ENCODE data around the gene MERTK. TPM values are rescaled to one million over a fixed set of nuclear protein-coding genes. Genes with fewer than 3 reads are reported as not detected.

Gene MERTK
- total and polyA plus RNA-seq, 2 donors from 2014 or later, result 9.2 to 32.2 TPM

DNA sequence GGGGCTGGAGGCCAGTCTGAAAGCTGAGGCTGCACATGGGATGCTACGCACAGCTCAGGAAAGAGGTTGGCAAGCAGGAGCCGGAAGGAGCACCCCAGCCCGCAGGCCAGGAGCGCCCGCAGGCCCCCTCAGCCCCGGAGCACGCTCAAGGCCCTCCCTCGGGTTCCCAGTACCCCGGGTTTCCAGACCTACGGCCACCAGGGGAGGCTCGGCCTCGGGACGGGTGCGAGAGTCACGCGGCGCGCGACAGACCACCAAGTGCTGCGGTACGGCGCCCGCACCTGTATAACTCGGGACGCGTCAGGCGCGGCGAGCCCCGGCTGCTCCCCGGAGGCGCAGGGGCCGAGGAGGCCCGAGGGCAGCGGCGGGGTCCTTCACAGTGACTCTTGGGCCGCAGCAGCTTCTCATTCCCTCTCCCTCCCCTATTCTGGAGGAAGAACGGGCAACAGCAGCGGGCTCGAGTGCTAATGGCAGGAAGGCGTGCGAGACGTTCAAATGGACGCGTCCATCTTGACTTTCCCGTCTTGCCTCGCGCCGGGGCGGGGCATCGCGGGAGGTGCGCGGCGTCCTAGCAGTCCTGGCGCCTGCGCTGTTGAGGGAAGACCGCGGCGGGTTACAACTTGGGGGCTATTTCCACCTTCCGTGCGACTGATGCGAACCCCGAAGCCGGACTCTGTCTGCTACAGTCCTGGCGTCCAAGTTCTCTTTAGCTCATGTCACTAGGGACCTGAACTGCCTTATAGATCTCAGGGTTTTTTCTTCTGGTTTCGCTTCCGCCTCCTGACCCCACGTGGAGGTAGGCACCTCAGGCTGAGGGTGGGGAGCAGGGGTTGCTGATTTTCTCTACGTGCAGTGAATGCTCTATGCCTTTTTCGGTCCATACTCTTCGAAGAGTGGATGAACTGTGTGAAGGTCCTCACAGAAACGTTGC is 14.5 kb upstream of the MERTK start, which contains the start of gene ANAPC1:
Gene ANAPC1, minus strand, starts transcription at position 533 of the 931 bp plus-strand sequence. CDS start 3,368 bp downstream, outside the sequence.
- peak within 1 kb of the TSS; percentile 87 to 93 (median 89) for H3K9ac ChIP-seq (ENCODE audit: low read length in 3 of 3)
- TF ChIP-seq, protein P1, sequence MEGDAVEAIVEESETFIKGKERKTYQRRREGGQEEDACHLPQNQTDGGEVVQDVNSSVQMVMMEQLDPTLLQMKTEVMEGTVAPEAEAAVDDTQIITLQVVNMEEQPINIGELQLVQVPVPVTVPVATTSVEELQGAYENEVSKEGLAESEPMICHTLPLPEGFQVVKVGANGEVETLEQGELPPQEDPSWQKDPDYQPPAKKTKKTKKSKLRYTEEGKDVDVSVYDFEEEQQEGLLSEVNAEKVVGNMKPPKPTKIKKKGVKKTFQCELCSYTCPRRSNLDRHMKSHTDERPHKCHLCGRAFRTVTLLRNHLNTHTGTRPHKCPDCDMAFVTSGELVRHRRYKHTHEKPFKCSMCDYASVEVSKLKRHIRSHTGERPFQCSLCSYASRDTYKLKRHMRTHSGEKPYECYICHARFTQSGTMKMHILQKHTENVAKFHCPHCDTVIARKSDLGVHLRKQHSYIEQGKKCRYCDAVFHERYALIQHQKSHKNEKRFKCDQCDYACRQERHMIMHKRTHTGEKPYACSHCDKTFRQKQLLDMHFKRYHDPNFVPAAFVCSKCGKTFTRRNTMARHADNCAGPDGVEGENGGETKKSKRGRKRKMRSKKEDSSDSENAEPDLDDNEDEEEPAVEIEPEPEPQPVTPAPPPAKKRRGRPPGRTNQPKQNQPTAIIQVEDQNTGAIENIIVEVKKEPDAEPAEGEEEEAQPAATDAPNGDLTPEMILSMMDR (IDR thresholded peaks at IDR 0.05; ENCODE audit: borderline replicate concordance, extremely low read depth, insufficient read depth), result peak; percentile 2
- no peaks in the 10 kb centered on the region for H3K36me3 ChIP-seq (ENCODE audit: control insufficient read depth in 2 of 3, insufficient read depth in 3 of 3, low read length in 3 of 3)
- no peak for FAIRE-seq
- peak; percentile 86 to 96 (median 93) for DNase-seq
- H3K27me3 ChIP-seq (ENCODE audit: control insufficient read depth, insufficient read depth, low read length), result no peaks in the 10 kb centered on the region
- H3K4me3 ChIP-seq (ENCODE audit: low read length in 3 of 3), result peak within 1 kb of the TSS; percentile 81 to 95 (median 90)
- H3K27ac ChIP-seq (ENCODE audit: low read depth in 2 of 2, low read length in 2 of 2), result peak within 1 kb of the TSS; percentile 61 to 64
- no peaks in the 10 kb centered on the region for H3K9me3 ChIP-seq (ENCODE audit: control insufficient read depth in 2 of 3, insufficient read depth in 1 of 3, low read length in 3 of 3)
- intact Hi-C loops (cut with DNase I), result no loop called here
- no peaks in the 10 kb centered on the region for H3K4me1 ChIP-seq (ENCODE audit: control insufficient read depth in 2 of 3, insufficient read depth in 2 of 3, low read depth in 1 of 3, low read length in 3 of 3)

DNA sequence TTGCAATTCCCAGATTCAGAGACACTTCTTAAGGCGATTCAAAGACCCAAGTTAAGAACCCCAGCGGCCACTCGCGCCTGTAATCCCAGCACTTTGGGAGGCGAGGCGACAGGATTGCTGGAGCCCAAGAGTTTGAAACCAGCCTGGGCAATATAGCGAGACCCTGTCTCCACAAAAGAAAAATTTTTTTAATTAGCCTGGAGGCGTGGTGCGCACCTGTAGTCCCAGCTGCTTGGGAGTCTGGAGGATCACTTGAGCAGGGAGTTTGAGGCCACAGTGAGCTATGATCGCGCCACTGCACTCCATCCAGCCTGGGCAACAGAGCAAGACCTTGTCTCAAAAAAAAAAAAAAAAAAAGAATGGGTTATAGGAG is 13.8 kb upstream of the MERTK start:
- no peaks in the 10 kb centered on the region for H3K4me1 ChIP-seq (ENCODE audit: control insufficient read depth in 2 of 3, insufficient read depth in 2 of 3, low read depth in 1 of 3, low read length in 3 of 3)
- no peak for DNase-seq
- H3K27ac ChIP-seq (ENCODE audit: low read depth in 2 of 2, low read length in 2 of 2), result peak overlapping the region; percentile 61 to 64
- peak overlapping the region; percentile 81 to 95 (median 90) for H3K4me3 ChIP-seq (ENCODE audit: low read length in 3 of 3)
- intact Hi-C loops (cut with DNase I), result no loop called here
- H3K36me3 ChIP-seq (ENCODE audit: control insufficient read depth in 2 of 3, insufficient read depth in 3 of 3, low read length in 3 of 3), result no peaks in the 10 kb centered on the region
- TF ChIP-seq, protein P1 (IDR thresholded peaks at IDR 0.05; ENCODE audit: borderline replicate concordance, extremely low read depth, insufficient read depth), result no peak
- H3K9ac ChIP-seq (ENCODE audit: low read length in 3 of 3), result peak overlapping the region; percentile 7 to 93 (median 87)
- FAIRE-seq, result no peak
- H3K27me3 ChIP-seq (ENCODE audit: control insufficient read depth, insufficient read depth, low read length), result no peaks in the 10 kb centered on the region
- no peaks in the 10 kb centered on the region for H3K9me3 ChIP-seq (ENCODE audit: control insufficient read depth in 2 of 3, insufficient read depth in 1 of 3, low read length in 3 of 3)

GRCh38 chr2:111896024-111896423 is 2.4 kb upstream of the MERTK start:
- intact Hi-C loops (cut with DNase I), result loop anchor here (5.0 kb wide), 1 partner anchor 151 kb away; no protein-coding TSS in a partner anchor
- TF ChIP-seq, protein P1 (IDR thresholded peaks at IDR 0.05; ENCODE audit: borderline replicate concordance, extremely low read depth, insufficient read depth), result no peak
- Histone ChIP-seq H3K4me1 (ENCODE audit: control insufficient read depth in 2 of 3, insufficient read depth in 2 of 3, low read depth in 1 of 3, low read length in 3 of 3) (peaks cover 3 to 11% (median 10%) of the 10 kb centered on the region in 3 donors), H3K27ac (ENCODE audit: low read depth in 2 of 2, low read length in 2 of 2) (no peak overlapping the region), H3K27me3 (ENCODE audit: control insufficient read depth, insufficient read depth, low read length) (no peaks in the 10 kb centered on the region), H3K36me3 (ENCODE audit: control insufficient read depth in 2 of 3, insufficient read depth in 3 of 3, low read length in 3 of 3) (no peaks in the 10 kb centered on the region), H3K9ac (ENCODE audit: low read length in 3 of 3) (no peak overlapping the region), H3K4me3 (ENCODE audit: low read length in 3 of 3) (no peak overlapping the region), H3K9me3 (ENCODE audit: control insufficient read depth in 2 of 3, insufficient read depth in 1 of 3, low read length in 3 of 3) (no peaks in the 10 kb centered on the region)
- DNase-seq (no peak), FAIRE-seq (no peak)

Measured in kidney (tissue), 14 donors.